ENCODE data around the gene DYNLT4.
A peak's percentile ranks its signal among the peaks of the same experiment; 100 is the strongest.

DYNLT4 gene

GRCh38 chr1:44785029-44785380 lies 22.1 kb downstream of the DYNLT4 start:
- DNase-seq (ENCODE audit: low read depth), result no peak
- TF ChIP-seq CTCF (conservative IDR thresholded peaks at IDR 0.05; ENCODE audit: low read depth, low read length), result no peak
- no peak overlapping the region for H3K4me3 ChIP-seq (ENCODE audit: low read depth, low read length)

GRCh38 chr1:44784094-44785028 lies 22.8 kb downstream of the DYNLT4 start:
- DNase-seq (ENCODE audit: low read depth), result no peak
- H3K4me3 ChIP-seq (ENCODE audit: low read depth, low read length), result peak overlapping the region; percentile 51
- TF ChIP-seq CTCF (conservative IDR thresholded peaks at IDR 0.05; ENCODE audit: low read depth, low read length), result peak; percentile 33

GRCh38 chr1:44783697-44784093 lies 23.5 kb downstream of the DYNLT4 start:
- DNase-seq (ENCODE audit: low read depth), result no peak
- H3K4me3 ChIP-seq (ENCODE audit: low read depth, low read length), result peak overlapping the region; percentile 51
- no peak for TF ChIP-seq CTCF (conservative IDR thresholded peaks at IDR 0.05; ENCODE audit: low read depth, low read length)

- no peak overlapping the region for H3K4me3 ChIP-seq (ENCODE audit: low read depth, low read length)
- no peak for TF ChIP-seq CTCF (conservative IDR thresholded peaks at IDR 0.05; ENCODE audit: low read depth, low read length)
- no peak for DNase-seq (ENCODE audit: low read depth)
These were observed 26.5 kb downstream of the DYNLT4 start for GRCh38 chr1:44780583-44781121.

- DNase-seq (ENCODE audit: low read depth), result no peak
- no peak for TF ChIP-seq CTCF (conservative IDR thresholded peaks at IDR 0.05; ENCODE audit: low read depth, low read length)
- H3K4me3 ChIP-seq (ENCODE audit: low read depth, low read length), result no peak overlapping the region
These were observed 28.2 kb downstream of the DYNLT4 start for GRCh38 chr1:44778705-44779576.

- peak overlapping the region; percentile 98 for H3K4me3 ChIP-seq (ENCODE audit: low read depth, low read length)
- no peak for DNase-seq (ENCODE audit: low read depth)
- no peak for TF ChIP-seq CTCF (conservative IDR thresholded peaks at IDR 0.05; ENCODE audit: low read depth, low read length)
These were observed 29.0 kb downstream of the DYNLT4 start for GRCh38 chr1:44777969-44778635.
